Endodermal cell (in vitro differentiated cells): ENCODE data around the gene SCARF2. TPM values are rescaled to one million over a fixed set of nuclear protein-coding genes. Genes with fewer than 3 reads are reported as not detected.

Source experiments
- DNase-seq: peaks from one replicate; pipeline ENCODE4 v3.0.0-alpha.2; 2017
- H3K27ac ChIP-seq: 2 replicates; pipeline ENCODE4 v1.5.1; 2013; ENCODE audit warnings: mild to moderate bottlenecking, low read depth, low read length, moderate library complexity
- H3K27me3 ChIP-seq: 2 replicates; pipeline ENCODE4 v1.6.1; 2013; ENCODE audit warnings: mild to moderate bottlenecking, low read length, moderate library complexity; ENCODE audit not compliant: insufficient read depth, control insufficient read depth, poor library complexity, severe bottlenecking
- H3K36me3 ChIP-seq: 2 replicates; pipeline ENCODE4 v1.7.0; 2013; ENCODE audit warnings: mild to moderate bottlenecking, low read length, moderate library complexity; ENCODE audit not compliant: control insufficient read depth, insufficient read depth
- H3K4me1 ChIP-seq: one replicate; pipeline ENCODE4 v1.7.0; 2013; ENCODE audit warnings: low read length; ENCODE audit not compliant: control insufficient read depth, insufficient read depth
- H3K4me3 ChIP-seq: 2 replicates; pipeline ENCODE4 v1.5.1; 2013; ENCODE audit warnings: mild to moderate bottlenecking, low read length, moderate library complexity
- H3K9ac ChIP-seq: 2 replicates; pipeline ENCODE4 v1.6.1; 2013; ENCODE audit warnings: mild to moderate bottlenecking, low read length, moderate library complexity; ENCODE audit not compliant: poor library complexity, severe bottlenecking; ENCODE audit errors: extremely low read depth
- H3K9me3 ChIP-seq: 2 replicates; pipeline ENCODE4 v1.6.1; 2013; ENCODE audit warnings: mild to moderate bottlenecking, low read length, moderate library complexity; ENCODE audit not compliant: control insufficient read depth
- H3K27ac Mint-ChIP-seq: 2 replicates; pipeline ENCODE4 v1.8.0; 2020; ENCODE audit warnings: mixed read lengths
- H3K27me3 Mint-ChIP-seq: 2 replicates; pipeline ENCODE4 v1.8.0; 2021; ENCODE audit warnings: mild to moderate bottlenecking, mixed read lengths; ENCODE audit not compliant: insufficient read depth
- H3K36me3 Mint-ChIP-seq: 2 replicates; pipeline ENCODE4 v1.8.0; 2020; ENCODE audit warnings: low read depth, mixed read lengths
- H3K4me1 Mint-ChIP-seq: 2 replicates; pipeline ENCODE4 v1.8.0; 2020; ENCODE audit warnings: mixed read lengths
- H3K4me3 Mint-ChIP-seq: 2 replicates; pipeline ENCODE4 v1.8.0; 2020; ENCODE audit warnings: mild to moderate bottlenecking, moderate library complexity, mixed read lengths
- H3K9me3 Mint-ChIP-seq: 2 replicates; pipeline ENCODE4 v1.8.0; 2020; ENCODE audit warnings: mild to moderate bottlenecking, mixed read lengths
- WGBS, 2 experiments: methylation state at CpG; one replicate each; pipeline versions ENCODE4 v1.1.5 to v1.1.7; 2013; ENCODE audit warnings: missing lambda C conversion rate in 2 of 2, mixed read lengths in 1 of 2; ENCODE audit not compliant: insufficient coverage in 1 of 2, insufficient read length in 1 of 2; 5-methylcytosine and 5-hydroxymethylcytosine counted together
- total RNA-seq, 2 donors: library from RNA; stranded (reverse); fragmentation: NEBNext Ultra II Directional in 1 of 2; extraction: Animal tissue kit (Norgen Biotek cat#: 25700) in 1 of 2; gene quantifications; 2 replicates in 1 of 2; 3 replicates in 1 of 2; pipeline ENCODE4 v1.2.1, GENCODE V29; 2021
- TF ChIP-seq, protein P1 (sequence below): fragments of 200-600 bp; sonication (generic); conservative IDR thresholded peaks from 2 replicates; pipeline ENCODE4 v1.5.0; 2021; ENCODE audit warnings: antibody characterized with exemption, mild to moderate bottlenecking

SCARF2 gene
- total RNA-seq, 2 donors from 2014 or later: 19.8 to 20.3 TPM

DNA sequence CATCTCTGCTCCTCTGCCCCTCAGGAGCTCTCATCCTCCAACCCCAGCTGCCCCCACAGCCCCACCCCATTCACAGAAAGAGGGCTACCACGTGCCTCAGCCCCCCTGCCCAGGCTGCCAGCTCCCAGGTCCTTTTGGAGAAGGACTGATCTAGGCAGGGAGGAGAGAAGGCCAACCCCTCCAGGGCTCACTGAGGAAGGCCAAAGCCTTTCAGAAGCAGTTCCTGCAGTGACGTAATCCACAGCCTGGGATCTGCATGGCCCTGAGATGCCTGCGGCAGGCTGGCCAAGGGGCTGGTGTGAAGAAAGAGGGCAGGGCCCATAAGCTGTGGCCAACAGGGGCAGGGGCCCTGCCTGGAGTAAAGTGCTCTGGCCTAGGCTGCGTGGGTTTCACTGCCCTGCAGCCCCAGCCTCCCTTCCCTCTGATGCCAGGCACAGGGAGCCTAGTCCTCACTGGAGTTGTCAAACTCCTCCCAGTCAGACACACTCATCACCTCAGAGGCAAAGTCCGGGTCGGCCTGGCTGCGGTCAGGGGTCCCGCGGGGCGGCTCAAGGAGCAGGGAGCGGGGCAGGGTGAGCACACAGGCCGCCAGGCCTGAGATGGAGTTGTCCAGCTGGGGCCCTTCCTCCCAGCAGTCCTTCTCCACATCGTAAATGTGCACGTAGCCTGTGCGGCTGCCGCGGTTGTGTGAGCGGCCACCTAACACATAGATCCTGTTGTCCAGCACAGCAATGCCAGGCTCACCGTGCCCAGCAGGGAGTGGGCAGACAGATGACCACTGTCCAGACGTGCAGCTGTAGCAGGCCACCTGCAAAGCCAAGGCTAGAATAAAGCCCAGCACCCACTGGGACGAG is 4.2 kb upstream of the SCARF2 start:
- Histone ChIP-seq H3K9ac (no peak overlapping the region), H3K36me3 (peaks cover 23% of the 10 kb centered on the region), H3K9me3 (no peaks in the 10 kb centered on the region), H3K27me3 (peaks cover 9% of the 10 kb centered on the region), H3K4me3 (no peak overlapping the region), H3K4me1 (no peaks in the 10 kb centered on the region), H3K27ac (no peak overlapping the region)
- H3K27ac Mint-ChIP-seq: no peak overlapping the region
- peak; percentile 47 for DNase-seq
- H3K27me3 Mint-ChIP-seq: peaks cover 15% of the 10 kb centered on the region
- H3K4me3 Mint-ChIP-seq: no peak overlapping the region
- H3K36me3 Mint-ChIP-seq: peaks cover 15% of the 10 kb centered on the region
- WGBS, 2 experiments: 91 to 94% methylated on average over 14 to 21 of the region's 21 CpGs
- H3K4me1 Mint-ChIP-seq: peaks cover 9% of the 10 kb centered on the region
- no peaks in the 10 kb centered on the region for H3K9me3 Mint-ChIP-seq
- TF ChIP-seq, protein P1, sequence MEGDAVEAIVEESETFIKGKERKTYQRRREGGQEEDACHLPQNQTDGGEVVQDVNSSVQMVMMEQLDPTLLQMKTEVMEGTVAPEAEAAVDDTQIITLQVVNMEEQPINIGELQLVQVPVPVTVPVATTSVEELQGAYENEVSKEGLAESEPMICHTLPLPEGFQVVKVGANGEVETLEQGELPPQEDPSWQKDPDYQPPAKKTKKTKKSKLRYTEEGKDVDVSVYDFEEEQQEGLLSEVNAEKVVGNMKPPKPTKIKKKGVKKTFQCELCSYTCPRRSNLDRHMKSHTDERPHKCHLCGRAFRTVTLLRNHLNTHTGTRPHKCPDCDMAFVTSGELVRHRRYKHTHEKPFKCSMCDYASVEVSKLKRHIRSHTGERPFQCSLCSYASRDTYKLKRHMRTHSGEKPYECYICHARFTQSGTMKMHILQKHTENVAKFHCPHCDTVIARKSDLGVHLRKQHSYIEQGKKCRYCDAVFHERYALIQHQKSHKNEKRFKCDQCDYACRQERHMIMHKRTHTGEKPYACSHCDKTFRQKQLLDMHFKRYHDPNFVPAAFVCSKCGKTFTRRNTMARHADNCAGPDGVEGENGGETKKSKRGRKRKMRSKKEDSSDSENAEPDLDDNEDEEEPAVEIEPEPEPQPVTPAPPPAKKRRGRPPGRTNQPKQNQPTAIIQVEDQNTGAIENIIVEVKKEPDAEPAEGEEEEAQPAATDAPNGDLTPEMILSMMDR: no peak

DNA sequence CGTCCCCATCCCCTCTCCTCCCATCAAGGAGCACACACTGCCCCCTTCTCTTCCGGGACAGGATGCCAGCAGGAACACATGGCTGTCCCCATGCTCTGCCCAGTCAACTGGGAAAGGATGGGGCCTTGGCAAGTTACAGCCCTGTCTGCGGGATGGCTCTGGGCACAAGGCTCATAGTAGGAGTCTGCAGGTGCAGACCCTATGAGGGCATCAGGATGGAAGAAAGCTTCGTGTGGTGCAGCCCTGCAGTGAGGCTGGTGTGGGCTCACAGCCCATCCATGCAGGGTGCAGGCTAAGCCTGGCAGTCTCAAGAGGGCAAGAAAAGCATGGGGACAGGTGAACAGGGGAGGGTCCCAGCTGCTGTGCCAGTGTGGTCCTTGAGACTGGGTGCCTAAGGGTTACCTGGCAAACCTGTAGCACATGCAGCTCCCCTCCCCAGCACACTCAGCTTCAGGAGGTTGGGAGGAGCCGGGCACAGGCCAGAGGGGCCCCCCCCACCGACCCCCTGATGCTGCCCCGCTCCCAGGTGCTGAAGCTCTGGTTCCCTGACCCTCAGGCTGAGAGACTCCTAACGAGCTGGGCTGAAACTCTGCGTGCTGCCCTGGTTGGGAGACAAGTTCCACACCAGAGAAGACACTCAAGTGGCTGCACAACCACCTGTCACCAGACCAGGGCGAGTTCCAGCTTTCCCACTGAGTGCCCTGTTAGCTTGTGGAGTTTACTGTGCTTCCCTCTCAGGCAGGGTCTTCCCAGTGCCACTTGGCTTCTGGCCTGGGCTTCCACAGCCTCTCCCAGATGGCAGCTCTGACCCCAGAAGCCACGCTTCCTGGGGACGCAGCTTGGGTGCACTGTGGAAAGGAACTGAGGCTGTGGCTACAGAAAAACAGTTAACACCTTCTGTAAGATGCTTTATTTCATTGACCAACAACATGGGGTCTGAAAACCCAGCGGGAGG is 3.3 kb upstream of the SCARF2 start:
- peak; percentile 43 for DNase-seq
- Mint-ChIP-seq H3K27me3 (peaks cover 21% of the 10 kb centered on the region), H3K9me3 (no peaks in the 10 kb centered on the region), H3K4me3 (no peak overlapping the region), H3K4me1 (peaks cover 11% of the 10 kb centered on the region), H3K36me3 (peaks cover 14% of the 10 kb centered on the region), H3K27ac (no peak overlapping the region)
- Histone ChIP-seq H3K4me3 (no peak overlapping the region), H3K4me1 (no peaks in the 10 kb centered on the region), H3K9me3 (no peaks in the 10 kb centered on the region), H3K27ac (no peak overlapping the region), H3K9ac (no peak overlapping the region), H3K27me3 (peaks cover 11% of the 10 kb centered on the region), H3K36me3 (peaks cover 15% of the 10 kb centered on the region)
- TF ChIP-seq, protein P1: no peak
- 72 to 78% methylated on average over 9 to 13 of the region's 13 CpGs for WGBS, 2 experiments

DNA sequence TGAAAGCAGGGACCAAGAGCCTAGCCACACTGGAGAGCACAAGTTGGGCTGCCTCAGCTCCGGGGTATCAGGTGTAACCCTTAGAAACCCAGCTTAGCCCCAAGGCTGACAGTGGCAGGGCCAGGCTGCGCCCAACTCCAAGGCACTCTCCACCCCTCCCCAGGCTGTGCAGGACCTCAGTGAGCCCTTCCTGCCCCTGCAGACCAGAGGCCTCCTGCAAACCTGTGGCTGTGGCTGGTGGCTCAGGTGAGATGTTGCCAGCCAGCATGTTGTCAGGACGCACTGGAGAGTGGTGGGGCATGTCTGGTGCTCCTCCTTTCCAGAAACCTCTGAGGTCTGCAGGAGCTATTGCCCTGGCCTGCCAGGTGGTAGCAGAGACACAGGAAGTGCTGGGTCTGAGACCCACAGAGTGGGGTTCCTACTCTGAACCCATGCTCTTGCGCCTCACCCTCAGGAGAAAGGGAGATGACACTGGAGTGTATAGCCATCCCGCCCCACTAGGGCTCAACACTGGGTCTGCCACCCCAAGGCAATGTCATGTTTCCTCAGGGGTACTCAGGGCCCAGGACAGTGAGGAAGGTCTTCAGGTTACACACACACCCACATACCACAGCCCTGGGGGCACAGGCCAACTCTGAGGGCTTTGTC is 2.4 kb upstream of the SCARF2 start:
- H3K4me1 ChIP-seq: no peaks in the 10 kb centered on the region
- peaks cover 20% of the 10 kb centered on the region for H3K27me3 ChIP-seq
- peak; percentile 33 for DNase-seq
- H3K9ac ChIP-seq: no peak overlapping the region
- Mint-ChIP-seq H3K36me3 (peaks cover 13% of the 10 kb centered on the region), H3K27me3 (peaks cover 30% of the 10 kb centered on the region), H3K27ac (no peak overlapping the region), H3K4me1 (peaks cover 16% of the 10 kb centered on the region), H3K4me3 (no peak overlapping the region), H3K9me3 (no peaks in the 10 kb centered on the region)
- TF ChIP-seq, protein P1: no peak
- WGBS, 2 experiments: 94 to 100% methylated on average over 2 to 5 of the region's 5 CpGs
- peaks cover 15% of the 10 kb centered on the region for H3K36me3 ChIP-seq
- no peaks in the 10 kb centered on the region for H3K9me3 ChIP-seq
- H3K27ac ChIP-seq: no peak overlapping the region
- no peak overlapping the region for H3K4me3 ChIP-seq
